Spleen (tissue), 11 donors: ENCODE data around the gene BOD1. TPM values are rescaled to one million over a fixed set of nuclear protein-coding genes. Genes with fewer than 3 reads are reported as not detected.

ENCODE experiments used
- DNase-seq: peaks from one replicate; pipeline ENCODE4 v3.0.0-alpha.2; 2020
- H3K27ac ChIP-seq, 8 donors: fragments of 200-600 bp; sonication (generic) in 7 of 8; 1 replicate in 4 of 8; 2 replicates in 4 of 8; pipeline versions ENCODE4 v1.5.0 to v1.8.0; 2016 to 2021; ENCODE audit warnings: inconsistent platforms in 4 of 8, mild to moderate bottlenecking in 4 of 8, moderate library complexity in 1 of 8
- H3K27me3 ChIP-seq, 7 donors: fragments of 200-600 bp; sonication (generic) in 6 of 7; replicated peaks in 1 of 7; 1 replicate in 4 of 7; 2 replicates in 3 of 7; pipeline versions ENCODE4 v1.5.0 to v1.8.0; 2016 to 2021; ENCODE audit warnings: inconsistent platforms in 3 of 7, mild to moderate bottlenecking in 1 of 7
- H3K36me3 ChIP-seq, 6 donors: fragments of 200-600 bp; sonication (generic) in 5 of 6; 1 replicate in 4 of 6; 2 replicates in 2 of 6; pipeline versions ENCODE4 v1.5.0 to v1.8.0; 2016 to 2021; ENCODE audit warnings: inconsistent platforms in 2 of 6
- H3K4me1 ChIP-seq, 6 donors: fragments of 200-600 bp; sonication (generic) in 5 of 6; 1 replicate in 3 of 6; 2 replicates in 3 of 6; pipeline versions ENCODE4 v1.5.0 to v1.8.0; 2016 to 2021; ENCODE audit warnings: inconsistent platforms in 3 of 6
- H3K4me3 ChIP-seq, 8 donors: fragments of 200-600 bp; sonication (generic) in 7 of 8; 1 replicate in 4 of 8; 2 replicates in 4 of 8; pipeline versions ENCODE4 v1.5.0 to v1.8.0; 2016 to 2021; ENCODE audit warnings: inconsistent platforms in 4 of 8, mild to moderate bottlenecking in 4 of 8, moderate library complexity in 2 of 8
- H3K9me3 ChIP-seq, 8 donors: fragments of 200-600 bp; sonication (generic) in 7 of 8; 1 replicate in 4 of 8; 2 replicates in 4 of 8; pipeline versions ENCODE4 v1.5.0 to v1.8.0; 2016 to 2021; ENCODE audit warnings: inconsistent platforms in 4 of 8
- POLR2A ChIP-seq, 3 donors: fragments of 450-650 bp; IDR thresholded peaks; one replicate each; pipeline ENCODE4 v1.5.1; 2017; ENCODE audit warnings: antibody characterized with exemption in 3 of 3, mild to moderate bottlenecking in 1 of 3
- POLR2AphosphoS5 ChIP-seq, 3 donors: sonication (generic); formaldehyde crosslinking; IDR thresholded peaks; one replicate each; pipeline ENCODE4 v1.5.1; 2017; ENCODE audit warnings: antibody characterized with exemption in 3 of 3
- WGBS, 5 donors: extraction: QIAGEN DNeasy Blood & Tissue Kit in 3 of 5; methylation state at CpG; one replicate each; pipeline versions ENCODE4 v1.1.5 to v1.1.7; 2013 to 2018; 5-methylcytosine and 5-hydroxymethylcytosine counted together
- intact Hi-C: fragments of 100-400 bp; cut with DNase I; formaldehyde crosslinking; loops from one replicate; pipeline ENCODE4 v1.15.0; 2023; ENCODE audit warnings: low total_unique reads
- polyA plus RNA-seq, 3 donors: library from polyadenylated mRNA; stranded (reverse); fragments of 200-250 nt; gene quantifications; one replicate each; pipeline ENCODE4 v1.2.1, GENCODE V29; 2013
- total RNA-seq, 7 donors: library from RNA; depleted of rRNA in 3 of 7; stranded (reverse); fragments of >200 nt in 3 of 7; fragmentation: NEBNext Ultra II Directional in 4 of 7; extraction: Animal tissue kit (Norgen Biotek cat#: 25700) in 4 of 7; gene quantifications; one replicate each; pipeline versions ENCODE4 v1.1.0 to v1.2.1, GENCODE V29; 2016 to 2021
- TF ChIP-seq, protein P1 (sequence below), 11 experiments: fragments of 200-600 bp in 7 of 11; fragments of 450-650 bp in 4 of 11; sonication (generic) in 4 of 11; IDR thresholded peaks in 8 of 11; conservative IDR thresholded peaks in 3 of 11; 1 replicate in 7 of 11; 2 replicates in 4 of 11; pipeline versions ENCODE4 v1.4.0 to v1.8.0; 2016 to 2021; ENCODE audit warnings: antibody characterized with exemption in 11 of 11, inconsistent platforms in 4 of 11, mild to moderate bottlenecking in 1 of 11
- donor health status: healthy with polysubstance abuse.
- donor health status: DM: no; HTN: no; CAD: no; lungs with moderate emphysema.
- donor health status: DM: no; HTN: no; CAD: no.
- donor health status: Bipolar disorder and iron deficiency.
- donor health status: healthy.
- donor health status: DM: no; HTN: no; CAD: no.
- donor health status: DM: yes; HTN: yes; CAD: no.

The BOD1 gene
- total and polyA plus RNA-seq, 10 donors = 28.1 to 40.5 (median 31.6) TPM

- Histone ChIP-seq H3K4me1 (peaks cover 0 to 9% (median 3%) of the 10 kb centered on the region in 6 donors), H3K36me3 (no peaks in the 10 kb centered on the region), H3K9me3 (peaks cover 0 to 19% (median 16%) of the 10 kb centered on the region in 8 donors), H3K27ac (no peak overlapping the region), H3K27me3 (peaks cover 0 to 7% (median 0%) of the 10 kb centered on the region in 7 donors), H3K4me3 (no peak overlapping the region)
- no peak for TF ChIP-seq POLR2A (IDR thresholded peaks at IDR 0.05)
- TF ChIP-seq, protein P1, sequence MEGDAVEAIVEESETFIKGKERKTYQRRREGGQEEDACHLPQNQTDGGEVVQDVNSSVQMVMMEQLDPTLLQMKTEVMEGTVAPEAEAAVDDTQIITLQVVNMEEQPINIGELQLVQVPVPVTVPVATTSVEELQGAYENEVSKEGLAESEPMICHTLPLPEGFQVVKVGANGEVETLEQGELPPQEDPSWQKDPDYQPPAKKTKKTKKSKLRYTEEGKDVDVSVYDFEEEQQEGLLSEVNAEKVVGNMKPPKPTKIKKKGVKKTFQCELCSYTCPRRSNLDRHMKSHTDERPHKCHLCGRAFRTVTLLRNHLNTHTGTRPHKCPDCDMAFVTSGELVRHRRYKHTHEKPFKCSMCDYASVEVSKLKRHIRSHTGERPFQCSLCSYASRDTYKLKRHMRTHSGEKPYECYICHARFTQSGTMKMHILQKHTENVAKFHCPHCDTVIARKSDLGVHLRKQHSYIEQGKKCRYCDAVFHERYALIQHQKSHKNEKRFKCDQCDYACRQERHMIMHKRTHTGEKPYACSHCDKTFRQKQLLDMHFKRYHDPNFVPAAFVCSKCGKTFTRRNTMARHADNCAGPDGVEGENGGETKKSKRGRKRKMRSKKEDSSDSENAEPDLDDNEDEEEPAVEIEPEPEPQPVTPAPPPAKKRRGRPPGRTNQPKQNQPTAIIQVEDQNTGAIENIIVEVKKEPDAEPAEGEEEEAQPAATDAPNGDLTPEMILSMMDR (IDR thresholded peaks at IDR 0.05 in 8 of 11, conservative IDR thresholded peaks at IDR 0.05 in 3 of 11) = no peak
- no peak for TF ChIP-seq POLR2AphosphoS5 (IDR thresholded peaks at IDR 0.05)
- WGBS, 5 donors = 74 to 92% (median 87%) methylated on average over 7 of the region's 7 CpGs
- intact Hi-C loops = no loop called here
- no peak for DNase-seq
These were observed 31.9 kb upstream of the BOD1 start for GRCh38 chr5:173648308-173648866.

- intact Hi-C loops = no loop called here
- Histone ChIP-seq H3K4me1 (peaks cover 0 to 9% (median 3%) of the 10 kb centered on the region in 6 donors), H3K36me3 (no peaks in the 10 kb centered on the region), H3K4me3 (no peak overlapping the region), H3K9me3 (peaks cover 0 to 2% (median under 1%) of the 10 kb centered on the region in 8 donors), H3K27ac (no peak overlapping the region), H3K27me3 (peaks cover 0 to 7% (median 0%) of the 10 kb centered on the region in 7 donors)
- no peak for DNase-seq
- TF ChIP-seq, protein P1 (IDR thresholded peaks at IDR 0.05 in 8 of 11, conservative IDR thresholded peaks at IDR 0.05 in 3 of 11) = no peak
- TF ChIP-seq POLR2A (IDR thresholded peaks at IDR 0.05) (no peak), POLR2AphosphoS5 (IDR thresholded peaks at IDR 0.05) (no peak)
- WGBS, 5 donors = 84 to 94% (median 92%) methylated on average over 4 to 5 of the region's 5 CpGs
These were observed 30.2 kb upstream of the BOD1 start for GRCh38 chr5:173646692-173647091.

- intact Hi-C loops = no loop called here
- Histone ChIP-seq H3K9me3 (no peaks in the 10 kb centered on the region), H3K27ac (no peak overlapping the region), H3K4me3 (no peak overlapping the region), H3K27me3 (peaks cover 0 to 7% (median 0%) of the 10 kb centered on the region in 7 donors), H3K4me1 (peaks cover 0 to 9% (median 3%) of the 10 kb centered on the region in 6 donors), H3K36me3 (no peaks in the 10 kb centered on the region)
- DNase-seq = no peak
- TF ChIP-seq POLR2AphosphoS5 (IDR thresholded peaks at IDR 0.05) = no peak
- TF ChIP-seq POLR2A (IDR thresholded peaks at IDR 0.05) = no peak
- TF ChIP-seq, protein P1 (IDR thresholded peaks at IDR 0.05 in 8 of 11, conservative IDR thresholded peaks at IDR 0.05 in 3 of 11) = no peak
- 86 to 92% (median 88%) methylated on average over 7 to 10 of the region's 10 CpGs for WGBS, 5 donors
These were observed 29.6 kb upstream of the BOD1 start for GRCh38 chr5:173645890-173646574.

DNA sequence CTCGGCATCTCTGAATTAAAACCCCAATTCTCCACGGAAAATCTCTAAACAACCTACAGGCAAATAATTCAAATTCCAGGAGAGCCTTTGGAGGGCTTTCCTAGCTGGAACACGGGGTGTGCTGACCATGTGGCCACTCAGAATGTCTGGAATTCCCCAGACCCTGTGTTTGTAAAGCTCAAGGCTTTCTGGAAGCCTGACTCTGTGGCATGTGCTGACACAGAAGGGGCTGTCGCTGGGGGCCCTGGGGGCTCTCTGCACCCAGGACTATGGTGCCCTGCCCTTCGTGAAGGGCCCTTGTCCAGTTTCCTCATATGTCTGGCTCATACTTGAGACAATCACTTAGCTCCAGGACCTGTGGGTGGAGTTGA lies 29.0 kb upstream of the BOD1 start:
- 49 to 69% (median 58%) methylated on average over 4 to 5 of the region's 5 CpGs for WGBS, 5 donors
- peaks cover 0 to 9% (median 3%) of the 10 kb centered on the region in 6 donors for H3K4me1 ChIP-seq
- TF ChIP-seq POLR2AphosphoS5 (IDR thresholded peaks at IDR 0.05) (no peak), POLR2A (IDR thresholded peaks at IDR 0.05) (no peak)
- TF ChIP-seq, protein P1 (IDR thresholded peaks at IDR 0.05 in 8 of 11, conservative IDR thresholded peaks at IDR 0.05 in 3 of 11) = no peak
- intact Hi-C loops = no loop called here
- no peak for DNase-seq
- no peak overlapping the region for H3K4me3 ChIP-seq
- H3K27ac ChIP-seq = no peak overlapping the region
- H3K36me3 ChIP-seq = no peaks in the 10 kb centered on the region
- H3K27me3 ChIP-seq = peaks cover 0 to 7% (median 0%) of the 10 kb centered on the region in 7 donors
- no peaks in the 10 kb centered on the region for H3K9me3 ChIP-seq
